A549 (cell line): Measurements from ENCODE around the gene DELE1.

Experiments
- CTCF ChIP-seq: fragments of >200 bp; sonication (Bioruptor Twin); formaldehyde crosslinking; IDR thresholded peaks from 3 replicates; pipeline ENCODE4 v1.5.1; 2016
- HMGXB4 ChIP-seq: fragments of 250-450 bp; sonication (Bioruptor Pico); IDR thresholded peaks from 2 replicates; pipeline ENCODE4 v1.5.0; 2021; ENCODE audit warnings: mild to moderate bottlenecking, moderate library complexity, borderline replicate concordance
- RCOR1 ChIP-seq: fragments of 150-350 bp; IDR thresholded peaks from 2 replicates; pipeline ENCODE4 v1.6.1; 2014; ENCODE audit warnings: antibody characterized with exemption, low read length, low read depth
- TP53 ChIP-seq: fragments of 250-450 bp; sonication (Bioruptor Pico); IDR thresholded peaks from 2 replicates; pipeline ENCODE4 v1.5.0; 2021; ENCODE audit warnings: mild to moderate bottlenecking, moderate library complexity

GRCh38 chr5:141945511-141946051, 21.9 kb downstream of the DELE1 start:
- no peak for TF ChIP-seq TP53 (CRISPR knock-in tag)
- no peak for TF ChIP-seq RCOR1
- no peak for TF ChIP-seq CTCF
- TF ChIP-seq HMGXB4 (CRISPR knock-in tag): no peak
